Activated T-cell treated with anti-CD3 and anti-CD28 coated beads, Interleukin-2, amount 50 U/mL, for 72 hours (primary cell): ENCODE measurements around the gene TMEM252. TPM values are rescaled to one million over a fixed set of nuclear protein-coding genes. Genes with fewer than 3 reads are reported as not detected.

Source experiments
- ATAC-seq, 2 donors: fragments of 150-1000 bp; cut with Tn5 transposase; replicated peaks in 1 of 2; 2 replicates each; pipeline ENCODE4 v1.10.0; 2021; ENCODE audit warnings: moderate library complexity in 2 of 2, mild to moderate bottlenecking in 1 of 2
- DNase-seq, 2 donors: peaks; one replicate each; pipeline ENCODE4 v3.0.0; 2021 to 2022; ENCODE audit warnings: mixed read lengths in 1 of 2
- H3K27ac Mint-ChIP-seq: one replicate; pipeline ENCODE4 v1.8.0; 2022; ENCODE audit warnings: mild to moderate bottlenecking, moderate library complexity, mixed read lengths
- H3K27me3 Mint-ChIP-seq: one replicate; pipeline ENCODE4 v1.8.0; 2022; ENCODE audit warnings: low read depth, mixed read lengths
- H3K36me3 Mint-ChIP-seq, 2 donors: one replicate each; pipeline ENCODE4 v1.8.0; 2022; ENCODE audit warnings: mixed read lengths in 2 of 2, mild to moderate bottlenecking in 1 of 2; ENCODE audit not compliant: insufficient read depth in 2 of 2
- H3K4me1 Mint-ChIP-seq: one replicate; pipeline ENCODE4 v1.8.0; 2022; ENCODE audit warnings: low read depth, mixed read lengths
- H3K4me3 Mint-ChIP-seq, 2 donors: one replicate each; pipeline ENCODE4 v1.8.0; 2022; ENCODE audit warnings: mild to moderate bottlenecking in 2 of 2, mixed read lengths in 2 of 2, moderate library complexity in 2 of 2
- H3K9me3 Mint-ChIP-seq, 2 donors: one replicate each; pipeline ENCODE4 v1.8.0; 2022; ENCODE audit warnings: mixed read lengths in 2 of 2
- total RNA-seq, 2 donors: library from RNA; stranded (reverse); gene quantifications; one replicate each; pipeline ENCODE4 v1.2.3, GENCODE V29; 2022

The TMEM252 gene
- total RNA-seq, 2 donors from 2014 or later = not detected

- H3K4me1 Mint-ChIP-seq = no peaks in the 10 kb centered on the region
- H3K4me3 Mint-ChIP-seq = no peak overlapping the region
- H3K27me3 Mint-ChIP-seq = peaks cover 12% of the 10 kb centered on the region
- no peak for DNase-seq
- ATAC-seq = no peak
- H3K9me3 Mint-ChIP-seq = no peaks in the 10 kb centered on the region
- no peaks in the 10 kb centered on the region for H3K36me3 Mint-ChIP-seq
- no peak overlapping the region for H3K27ac Mint-ChIP-seq
Observed at GRCh38 chr9:68532131-68532530, 8.6 kb downstream of the TMEM252 start.

GRCh38 chr9:68530618-68531017 lies 10.1 kb downstream of the TMEM252 start:
- no peak overlapping the region for H3K27ac Mint-ChIP-seq
- peaks cover 12% of the 10 kb centered on the region for H3K27me3 Mint-ChIP-seq
- H3K4me1 Mint-ChIP-seq = no peaks in the 10 kb centered on the region
- no peak overlapping the region for H3K4me3 Mint-ChIP-seq
- no peaks in the 10 kb centered on the region for H3K36me3 Mint-ChIP-seq
- DNase-seq = no peak
- ATAC-seq = no peak
- no peaks in the 10 kb centered on the region for H3K9me3 Mint-ChIP-seq

- ATAC-seq (no peak), DNase-seq (no peak)
- no peaks in the 10 kb centered on the region for H3K9me3 Mint-ChIP-seq
- H3K27ac Mint-ChIP-seq = no peak overlapping the region
- H3K36me3 Mint-ChIP-seq = no peaks in the 10 kb centered on the region
- no peak overlapping the region for H3K4me3 Mint-ChIP-seq
- no peaks in the 10 kb centered on the region for H3K4me1 Mint-ChIP-seq
- peaks cover 14% of the 10 kb centered on the region for H3K27me3 Mint-ChIP-seq
Observed at GRCh38 chr9:68523367-68523936, 17.2 kb downstream of the TMEM252 start.

- Mint-ChIP-seq H3K4me1 (no peaks in the 10 kb centered on the region), H3K4me3 (no peak overlapping the region), H3K9me3 (peaks cover 0 to 3% of the 10 kb centered on the region in 2 donors), H3K27ac (no peak overlapping the region), H3K27me3 (peaks cover 13% of the 10 kb centered on the region), H3K36me3 (no peaks in the 10 kb centered on the region)
- ATAC-seq (no peak), DNase-seq (no peak)
Observed at GRCh38 chr9:68522954-68523353, 17.7 kb downstream of the TMEM252 start.

GRCh38 chr9:68522131-68522530 lies 18.6 kb downstream of the TMEM252 start:
- Mint-ChIP-seq H3K4me3 (no peak overlapping the region), H3K27me3 (peaks cover 8% of the 10 kb centered on the region), H3K27ac (no peak overlapping the region), H3K9me3 (peaks cover 0 to 3% of the 10 kb centered on the region in 2 donors), H3K4me1 (no peaks in the 10 kb centered on the region), H3K36me3 (no peaks in the 10 kb centered on the region)
- no peak for ATAC-seq
- DNase-seq = no peak

- DNase-seq (no peak), ATAC-seq (no peak)
- Mint-ChIP-seq H3K4me1 (no peaks in the 10 kb centered on the region), H3K27ac (no peak overlapping the region), H3K9me3 (peaks cover 0 to 3% of the 10 kb centered on the region in 2 donors), H3K4me3 (no peak overlapping the region), H3K27me3 (no peaks in the 10 kb centered on the region), H3K36me3 (no peaks in the 10 kb centered on the region)
Observed at GRCh38 chr9:68515326-68516017, 25.2 kb downstream of the TMEM252 start.

GRCh38 chr9:68513981-68514380 lies 26.7 kb downstream of the TMEM252 start:
- no peaks in the 10 kb centered on the region for H3K4me1 Mint-ChIP-seq
- DNase-seq (no peak), ATAC-seq (no peak)
- no peak overlapping the region for H3K27ac Mint-ChIP-seq
- no peak overlapping the region for H3K4me3 Mint-ChIP-seq
- no peaks in the 10 kb centered on the region for H3K36me3 Mint-ChIP-seq
- peaks cover 0 to 3% of the 10 kb centered on the region in 2 donors for H3K9me3 Mint-ChIP-seq
- H3K27me3 Mint-ChIP-seq = no peaks in the 10 kb centered on the region

GRCh38 chr9:68513385-68513784 lies 27.3 kb downstream of the TMEM252 start:
- no peak overlapping the region for H3K4me3 Mint-ChIP-seq
- H3K9me3 Mint-ChIP-seq = peaks cover 0 to 3% of the 10 kb centered on the region in 2 donors
- no peak overlapping the region for H3K27ac Mint-ChIP-seq
- no peaks in the 10 kb centered on the region for H3K4me1 Mint-ChIP-seq
- H3K27me3 Mint-ChIP-seq = no peaks in the 10 kb centered on the region
- H3K36me3 Mint-ChIP-seq = no peaks in the 10 kb centered on the region
- ATAC-seq (no peak), DNase-seq (no peak)

- H3K27me3 Mint-ChIP-seq = peaks cover 5% of the 10 kb centered on the region
- no peaks in the 10 kb centered on the region for H3K9me3 Mint-ChIP-seq
- no peak overlapping the region for H3K4me3 Mint-ChIP-seq
- H3K27ac Mint-ChIP-seq = no peak overlapping the region
- DNase-seq = no peak
- no peaks in the 10 kb centered on the region for H3K36me3 Mint-ChIP-seq
- no peak for ATAC-seq
- H3K4me1 Mint-ChIP-seq = no peaks in the 10 kb centered on the region
Observed at GRCh38 chr9:68509689-68510088, 31.0 kb downstream of the TMEM252 start.

GRCh38 chr9:68508547-68508946 lies 32.1 kb downstream of the TMEM252 start:
- no peak for ATAC-seq

GRCh38 chr9:68507806-68508145 lies 32.9 kb downstream of the TMEM252 start:
- H3K27me3 Mint-ChIP-seq = peaks cover 5% of the 10 kb centered on the region
- ATAC-seq (no peak), DNase-seq (no peak)
- no peak overlapping the region for H3K27ac Mint-ChIP-seq
- no peaks in the 10 kb centered on the region for H3K36me3 Mint-ChIP-seq
- no peaks in the 10 kb centered on the region for H3K9me3 Mint-ChIP-seq
- H3K4me1 Mint-ChIP-seq = no peaks in the 10 kb centered on the region
- H3K4me3 Mint-ChIP-seq = no peak overlapping the region

More at GRCh38 chr9:68508547-68508946, 32.1 kb downstream of the TMEM252 start:
- H3K36me3 Mint-ChIP-seq = no peaks in the 10 kb centered on the region
- peaks cover 5% of the 10 kb centered on the region for H3K27me3 Mint-ChIP-seq
- no peak overlapping the region for H3K27ac Mint-ChIP-seq
- no peaks in the 10 kb centered on the region for H3K4me1 Mint-ChIP-seq
- H3K4me3 Mint-ChIP-seq = no peak overlapping the region
- no peak for DNase-seq
- no peaks in the 10 kb centered on the region for H3K9me3 Mint-ChIP-seq

GRCh38 chr9:68507130-68507805 lies 33.4 kb downstream of the TMEM252 start:
- DNase-seq = no peak
- no peak overlapping the region for H3K27ac Mint-ChIP-seq
- no peak overlapping the region for H3K4me3 Mint-ChIP-seq
- H3K4me1 Mint-ChIP-seq = no peaks in the 10 kb centered on the region
- H3K36me3 Mint-ChIP-seq = no peaks in the 10 kb centered on the region
- H3K9me3 Mint-ChIP-seq = no peaks in the 10 kb centered on the region
- ATAC-seq = no peak
- peaks cover 5% of the 10 kb centered on the region for H3K27me3 Mint-ChIP-seq

- H3K27me3 Mint-ChIP-seq = peaks cover 5% of the 10 kb centered on the region
- no peaks in the 10 kb centered on the region for H3K9me3 Mint-ChIP-seq
- DNase-seq (no peak), ATAC-seq (no peak)
- no peaks in the 10 kb centered on the region for H3K36me3 Mint-ChIP-seq
- H3K4me3 Mint-ChIP-seq = no peak overlapping the region
- no peak overlapping the region for H3K27ac Mint-ChIP-seq
- no peaks in the 10 kb centered on the region for H3K4me1 Mint-ChIP-seq
Observed at GRCh38 chr9:68506551-68506950, 34.1 kb downstream of the TMEM252 start.
